A549 (cell line): ENCODE data around the gene CREB3L1. TPM values are rescaled to one million over a fixed set of nuclear protein-coding genes. Genes with fewer than 3 reads are reported as not detected.

Experiments
- ATAC-seq, 2 experiments: fragments of 200-7000 bp in 1 of 2; fragments of >200 bp in 1 of 2; cut with Nextera tagmentation in 1 of 2; cut with Tn5 transposase in 1 of 2; 3 replicates each; pipeline versions ENCODE4 v1.8.0 to v1.9.1; 2018 to 2020; ENCODE audit warnings: mild to moderate bottlenecking in 1 of 2, moderate library complexity in 1 of 2
- CTCF ChIA-PET: fragments of 300-600 bp; sonication (Branson Sonifier 250); formaldehyde crosslinking; extraction: SDS; loops from one replicate; lab custom pipeline; 2021; ENCODE audit warnings: antibody characterized with exemption, inconsistent platforms; lab: Yijun Ruan, JAX
- POLR2A ChIA-PET: fragments of 350-600 bp; formaldehyde crosslinking; extraction: SDS; loops from one replicate; lab custom pipeline; 2021; ENCODE audit warnings: antibody characterized with exemption, inconsistent platforms; lab: Yijun Ruan, JAX
- DNase-seq, 2 experiments: peaks; one replicate each; pipeline versions ENCODE4 v3.0.0 to v3.0.0-alpha.2; 2011 to 2016; ENCODE audit warnings: low read depth in 1 of 2, low spot score in 1 of 2
- FAIRE-seq: peaks from 2 replicates; lab custom pipeline; 2011; peaks lifted over from hg19 to GRCh38; lab: Jason Lieb, UNC
- H3K27ac ChIP-seq, 2 experiments: fragments of >200 bp; sonication (Bioruptor Twin); formaldehyde crosslinking; 3 replicates each; pipeline ENCODE4 v1.5.1; 2016 to 2017
- H3K4me1 ChIP-seq: fragments of >200 bp; sonication (Bioruptor Twin); formaldehyde crosslinking; 3 replicates; pipeline ENCODE4 v1.6.1; 2016
- H3K4me2 ChIP-seq: fragments of >200 bp; sonication (Bioruptor Twin); formaldehyde crosslinking; 3 replicates; pipeline ENCODE4 v1.6.1; 2016
- H3K4me3 ChIP-seq: fragments of >200 bp; sonication (Bioruptor Twin); formaldehyde crosslinking; 3 replicates; pipeline ENCODE4 v1.5.1; 2016
- H3K9me3 ChIP-seq: fragments of >200 bp; sonication (Bioruptor Twin); formaldehyde crosslinking; 3 replicates; pipeline ENCODE4 v1.6.1; 2016
- BHLHE40 ChIP-seq: IDR thresholded peaks from 2 replicates; pipeline ENCODE4 v1.6.1; 2012; ENCODE audit warnings: low read depth, low read length, inconsistent platforms
- CBX2 ChIP-seq: fragments of 200-600 bp; sonication (generic); IDR thresholded peaks from 2 replicates; pipeline ENCODE4 v1.6.1; 2016; ENCODE audit warnings: low read depth, mild to moderate bottlenecking, borderline replicate concordance
- CEBPB ChIP-seq, 2 experiments: fragments of >200 bp in 1 of 2; sonication (Bioruptor Twin) in 1 of 2; formaldehyde crosslinking in 1 of 2; IDR thresholded peaks; 2 replicates each; pipeline ENCODE4 v1.6.1; 2012 to 2016
- CHD2 ChIP-seq: fragments of 150-350 bp; IDR thresholded peaks from 2 replicates; pipeline ENCODE4 v1.6.1; 2014; ENCODE audit warnings: low read length; ENCODE audit not compliant: partially characterized antibody
- CHD4 ChIP-seq: fragments of 200-600 bp; sonication (generic); IDR thresholded peaks from 2 replicates; pipeline ENCODE4 v1.6.1; 2016; ENCODE audit warnings: antibody characterized with exemption, mild to moderate bottlenecking, borderline replicate concordance
- EHF ChIP-seq: fragments of 250-450 bp; sonication (Bioruptor Pico); IDR thresholded peaks from 2 replicates; pipeline ENCODE4 v1.5.0; 2020; ENCODE audit warnings: mild to moderate bottlenecking
- EP300 ChIP-seq, 2 experiments: fragments of >200 bp; sonication (Bioruptor Twin); formaldehyde crosslinking; IDR thresholded peaks; 2 replicates in 1 of 2; 3 replicates in 1 of 2; pipeline ENCODE4 v1.6.1; 2016 to 2017
- FOXS1 ChIP-seq: fragments of 250-450 bp; sonication (Bioruptor Pico); IDR thresholded peaks from 2 replicates; pipeline ENCODE4 v1.5.0; 2020; ENCODE audit warnings: mild to moderate bottlenecking, moderate library complexity
- GATA3 ChIP-seq: IDR thresholded peaks from 2 replicates; pipeline ENCODE4 v1.6.1; 2012; ENCODE audit warnings: borderline replicate concordance
- HOXA7 ChIP-seq: fragments of 250-450 bp; sonication (Bioruptor Pico); IDR thresholded peaks from 2 replicates; pipeline ENCODE4 v1.5.0; 2020; ENCODE audit warnings: mild to moderate bottlenecking, moderate library complexity
- HOXB13 ChIP-seq: fragments of 250-450 bp; sonication (Bioruptor Pico); IDR thresholded peaks from 2 replicates; pipeline ENCODE4 v1.5.0; 2020; ENCODE audit warnings: low read depth, mild to moderate bottlenecking, moderate library complexity
- JUN ChIP-seq, 2 experiments: fragments of >200 bp; sonication (Bioruptor Twin); formaldehyde crosslinking; IDR thresholded peaks; 2 replicates in 1 of 2; 3 replicates in 1 of 2; pipeline ENCODE4 v1.6.1; 2016 to 2017
- JUNB ChIP-seq: fragments of >200 bp; sonication (Bioruptor Twin); formaldehyde crosslinking; IDR thresholded peaks from 2 replicates; pipeline ENCODE4 v1.6.1; 2016
- MAFK ChIP-seq: fragments of 450-650 bp; IDR thresholded peaks from 2 replicates; pipeline ENCODE4 v1.6.1; 2014; ENCODE audit not compliant: partially characterized antibody
- NFE2L2 ChIP-seq: fragments of 150-350 bp; conservative IDR thresholded peaks from 2 replicates; pipeline ENCODE4 v1.6.1; 2014; ENCODE audit warnings: low read length
- PHF8 ChIP-seq: fragments of 200-600 bp; sonication (generic); IDR thresholded peaks from 2 replicates; pipeline ENCODE4 v1.6.1; 2016; ENCODE audit warnings: low read depth, mild to moderate bottlenecking, antibody characterized with exemption, moderate library complexity, borderline replicate concordance
- POLR2A ChIP-seq: IDR thresholded peaks from 2 replicates; pipeline ENCODE4 v1.6.1; 2012; ENCODE audit warnings: mild to moderate bottlenecking, low read length
- POLR2AphosphoS2 ChIP-seq: conservative IDR thresholded peaks from 2 replicates; pipeline ENCODE4 v1.6.1; 2012; ENCODE audit warnings: low read length, improper control_type of control experiment, inconsistent platforms
- RARB ChIP-seq: fragments of 250-450 bp; sonication (Bioruptor Pico); IDR thresholded peaks from 2 replicates; pipeline ENCODE4 v1.8.0; 2021; ENCODE audit warnings: mild to moderate bottlenecking, moderate library complexity
- RFX5 ChIP-seq: fragments of 450-650 bp; IDR thresholded peaks from 2 replicates; pipeline ENCODE4 v1.7.1; 2014; ENCODE audit warnings: antibody characterized with exemption, mild to moderate bottlenecking, moderate library complexity
- RNF2 ChIP-seq: fragments of 200-600 bp; sonication (generic); IDR thresholded peaks from 2 replicates; pipeline ENCODE4 v1.6.1; 2016; ENCODE audit warnings: low read depth, mild to moderate bottlenecking, antibody characterized with exemption, moderate library complexity, borderline replicate concordance
- TFCP2L1 ChIP-seq: fragments of 250-450 bp; sonication (Bioruptor Pico); IDR thresholded peaks from 2 replicates; pipeline ENCODE4 v1.5.0; 2021; ENCODE audit warnings: mild to moderate bottlenecking
- TP53 ChIP-seq: fragments of 250-450 bp; sonication (Bioruptor Pico); IDR thresholded peaks from 2 replicates; pipeline ENCODE4 v1.5.0; 2021; ENCODE audit warnings: mild to moderate bottlenecking, moderate library complexity
- ZC3H11A ChIP-seq: fragments of 450-650 bp; IDR thresholded peaks from 2 replicates; pipeline ENCODE4 v1.6.1; 2014; ENCODE audit warnings: antibody characterized with exemption, mild to moderate bottlenecking
- ZNF302 ChIP-seq: fragments of 250-450 bp; sonication (Bioruptor Pico); IDR thresholded peaks from 2 replicates; pipeline ENCODE4 v1.9.0; 2021; ENCODE audit warnings: inconsistent platforms, mild to moderate bottlenecking, moderate library complexity
- WGBS: methylation state at CpG from one replicate; pipeline ENCODE4 v1.1.6; 2017; ENCODE audit errors: missing lambda C conversion rate; 5-methylcytosine and 5-hydroxymethylcytosine counted together
- polyA plus RNA-seq, 4 experiments: library from polyadenylated mRNA; depleted of rRNA in 3 of 4; stranded (reverse); fragments of >200 nt; fragmentation: RNase III in 1 of 4; extraction: RNeasy Plus Mini Kit Qiagen cat#74134 plus additional on column Dnase treatment in 1 of 4; gene quantifications; 2 replicates in 3 of 4; 3 replicates in 1 of 4; pipeline ENCODE4 v1.2.3, GENCODE V29; 2011 to 2017
- TF ChIP-seq, protein P1 (sequence below): fragments of 150-350 bp; IDR thresholded peaks from 2 replicates; pipeline ENCODE4 v1.6.1; 2014; ENCODE audit warnings: low read depth, mild to moderate bottlenecking, low read length
- TF ChIP-seq, protein P2 (sequence below): fragments of 250-450 bp; sonication (Bioruptor Pico); IDR thresholded peaks from 2 replicates; pipeline ENCODE4 v1.5.0; 2021; ENCODE audit warnings: mild to moderate bottlenecking, moderate library complexity, borderline replicate concordance
- TF ChIP-seq, protein P3 (sequence below): fragments of 450-650 bp; IDR thresholded peaks from 2 replicates; pipeline ENCODE4 v1.6.1; 2014; ENCODE audit warnings: antibody characterized with exemption
- TF ChIP-seq, protein P4 (sequence below): fragments of >200 bp; sonication (Bioruptor Twin); formaldehyde crosslinking; IDR thresholded peaks from 2 replicates; pipeline ENCODE4 v1.6.1; 2016
- TF ChIP-seq, protein P5 (sequence below): IDR thresholded peaks from 2 replicates; pipeline ENCODE4 v1.6.1; 2012; ENCODE audit warnings: low read depth, borderline replicate concordance

Gene CREB3L1
- polyA plus RNA-seq, 2 of the 4 experiments (the other 2 are of a cell fraction) = 0.61 to 2.3 TPM

DNA sequence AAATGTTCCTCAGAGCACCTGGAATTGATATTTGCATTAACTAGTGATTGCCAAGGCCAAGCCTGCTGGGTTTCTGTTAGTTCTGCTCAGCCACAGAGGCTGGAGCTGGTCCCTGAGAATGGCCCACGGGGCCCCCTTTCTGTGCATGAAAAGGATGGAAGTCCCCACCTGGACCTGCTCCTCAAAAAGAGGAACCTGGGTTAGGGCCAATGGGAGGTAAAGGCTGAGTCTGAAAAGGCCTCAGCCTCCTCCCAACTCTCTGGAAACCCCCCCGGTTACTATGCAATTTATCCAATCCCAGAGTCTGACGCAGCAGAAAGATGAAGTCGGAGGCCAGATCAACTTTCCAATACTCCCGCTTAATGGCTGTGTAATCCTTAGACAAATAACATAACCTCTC, 6.8 kb upstream of the CREB3L1 start:
- no peak for TF ChIP-seq RARB (CRISPR knock-in tag)
- TF ChIP-seq ZNF302 (CRISPR knock-in tag) = no peak
- TF ChIP-seq HOXB13 = no peak
- TF ChIP-seq FOXS1 (CRISPR knock-in tag) = no peak
- no peak for TF ChIP-seq EP300 (IDR thresholded peaks at IDR 0.05)
- TF ChIP-seq MAFK = no peak
- no peak for TF ChIP-seq NFE2L2
- no peak for TF ChIP-seq PHF8
- TF ChIP-seq BHLHE40 = no peak
- TF ChIP-seq, protein P1, sequence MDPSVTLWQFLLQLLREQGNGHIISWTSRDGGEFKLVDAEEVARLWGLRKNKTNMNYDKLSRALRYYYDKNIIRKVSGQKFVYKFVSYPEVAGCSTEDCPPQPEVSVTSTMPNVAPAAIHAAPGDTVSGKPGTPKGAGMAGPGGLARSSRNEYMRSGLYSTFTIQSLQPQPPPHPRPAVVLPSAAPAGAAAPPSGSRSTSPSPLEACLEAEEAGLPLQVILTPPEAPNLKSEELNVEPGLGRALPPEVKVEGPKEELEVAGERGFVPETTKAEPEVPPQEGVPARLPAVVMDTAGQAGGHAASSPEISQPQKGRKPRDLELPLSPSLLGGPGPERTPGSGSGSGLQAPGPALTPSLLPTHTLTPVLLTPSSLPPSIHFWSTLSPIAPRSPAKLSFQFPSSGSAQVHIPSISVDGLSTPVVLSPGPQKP = no peak
- TF ChIP-seq RNF2 = no peak
- TF ChIP-seq EHF (CRISPR knock-in tag) = no peak
- no peak for TF ChIP-seq POLR2AphosphoS2
- no peak for TF ChIP-seq CBX2
- TF ChIP-seq CEBPB (IDR thresholded peaks at IDR 0.05) = no peak
- TF ChIP-seq, protein P2, sequence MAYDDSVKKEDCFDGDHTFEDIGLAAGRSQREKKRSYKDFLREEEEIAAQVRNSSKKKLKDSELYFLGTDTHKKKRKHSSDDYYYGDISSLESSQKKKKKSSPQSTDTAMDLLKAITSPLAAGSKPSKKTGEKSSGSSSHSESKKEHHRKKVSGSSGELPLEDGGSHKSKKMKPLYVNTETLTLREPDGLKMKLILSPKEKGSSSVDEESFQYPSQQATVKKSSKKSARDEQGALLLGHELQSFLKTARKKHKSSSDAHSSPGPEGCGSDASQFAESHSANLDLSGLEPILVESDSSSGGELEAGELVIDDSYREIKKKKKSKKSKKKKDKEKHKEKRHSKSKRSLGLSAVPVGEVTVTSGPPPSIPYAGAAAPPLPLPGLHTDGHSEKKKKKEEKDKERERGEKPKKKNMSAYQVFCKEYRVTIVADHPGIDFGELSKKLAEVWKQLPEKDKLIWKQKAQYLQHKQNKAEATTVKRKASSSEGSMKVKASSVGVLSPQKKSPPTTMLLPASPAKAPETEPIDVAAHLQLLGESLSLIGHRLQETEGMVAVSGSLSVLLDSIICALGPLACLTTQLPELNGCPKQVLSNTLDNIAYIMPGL (CRISPR knock-in tag) = no peak
- TF ChIP-seq, protein P3, sequence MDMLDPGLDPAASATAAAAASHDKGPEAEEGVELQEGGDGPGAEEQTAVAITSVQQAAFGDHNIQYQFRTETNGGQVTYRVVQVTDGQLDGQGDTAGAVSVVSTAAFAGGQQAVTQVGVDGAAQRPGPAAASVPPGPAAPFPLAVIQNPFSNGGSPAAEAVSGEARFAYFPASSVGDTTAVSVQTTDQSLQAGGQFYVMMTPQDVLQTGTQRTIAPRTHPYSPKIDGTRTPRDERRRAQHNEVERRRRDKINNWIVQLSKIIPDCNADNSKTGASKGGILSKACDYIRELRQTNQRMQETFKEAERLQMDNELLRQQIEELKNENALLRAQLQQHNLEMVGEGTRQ = no peak
- TF ChIP-seq GATA3 = no peak
- TF ChIP-seq JUNB = no peak
- CTCF ChIA-PET = interaction anchor here (1.6 to 9.8 kb wide), 4 partner anchors 8 to 38 kb away, joined by 3 to 67 read pairs (median 8); partner anchors contain the start of gene CREB3L1
- Histone ChIP-seq H3K4me3 (no peak overlapping the region), H3K9me3 (no peaks in the 10 kb centered on the region), H3K4me2 (no peak overlapping the region), H3K4me1 (peaks cover 28% of the 10 kb centered on the region), H3K27ac (no peak overlapping the region)
- POLR2A ChIA-PET = no interaction called here
- FAIRE-seq (no peak), DNase-seq (no peak), ATAC-seq (no peak)
- 78% methylated on average over 5 of the region's 5 CpGs for WGBS

DNA sequence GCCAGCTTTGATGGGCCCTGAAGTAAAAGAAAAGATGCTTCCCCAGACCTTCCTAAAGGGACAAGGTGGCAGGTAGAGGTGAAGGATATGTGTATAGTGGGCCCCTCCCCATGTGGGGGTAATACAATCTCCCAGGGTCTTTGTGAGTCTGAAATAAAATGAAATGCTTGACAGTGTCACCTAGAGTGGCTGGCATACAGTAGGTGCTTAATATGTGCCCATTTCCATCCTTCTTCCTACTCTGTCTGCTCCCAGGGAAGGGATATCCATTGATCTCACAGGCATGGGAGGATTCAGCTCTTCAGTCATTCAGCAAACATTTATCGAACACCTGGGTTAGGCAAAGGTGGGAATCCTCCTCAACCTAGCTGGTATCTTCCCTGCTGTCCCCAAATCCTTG, 6.1 kb upstream of the CREB3L1 start:
- Histone ChIP-seq H3K4me3 (no peak overlapping the region), H3K27ac (no peak overlapping the region), H3K4me2 (no peak overlapping the region), H3K9me3 (no peaks in the 10 kb centered on the region), H3K4me1 (peaks cover 35% of the 10 kb centered on the region)
- ChIA-PET POLR2A (interaction anchor here (1.2 kb wide), 1 partner anchor 28 kb away, joined by 6 read pairs; no protein-coding TSS in a partner anchor), CTCF (interaction anchor here (0.8 to 9.8 kb wide), 8 partner anchors 8 to 264 kb away, joined by 3 to 67 read pairs (median 4); no protein-coding TSS in a partner anchor)
- no peak for DNase-seq
- WGBS = 100% methylated on average over 1 of the region's 1 CpG
- FAIRE-seq = no peak
- no peak for ATAC-seq
- TF ChIP-seq HOXA7 (no peak), HOXB13 (no peak), GATA3 (no peak), CHD4 (no peak), ZC3H11A (no peak), TFCP2L1 (CRISPR knock-in tag) (no peak), PHF8 (no peak), EP300 (IDR thresholded peaks at IDR 0.05) (no peak), JUN (IDR thresholded peaks at IDR 0.05) (no peak), CHD2 (no peak), POLR2A (no peak), RFX5 (no peak), MAFK (no peak), TP53 (CRISPR knock-in tag) (no peak)
- TF ChIP-seq, protein P4, sequence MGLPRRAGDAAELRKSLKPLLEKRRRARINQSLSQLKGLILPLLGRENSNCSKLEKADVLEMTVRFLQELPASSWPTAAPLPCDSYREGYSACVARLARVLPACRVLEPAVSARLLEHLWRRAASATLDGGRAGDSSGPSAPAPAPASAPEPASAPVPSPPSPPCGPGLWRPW = no peak
- TF ChIP-seq, protein P5, sequence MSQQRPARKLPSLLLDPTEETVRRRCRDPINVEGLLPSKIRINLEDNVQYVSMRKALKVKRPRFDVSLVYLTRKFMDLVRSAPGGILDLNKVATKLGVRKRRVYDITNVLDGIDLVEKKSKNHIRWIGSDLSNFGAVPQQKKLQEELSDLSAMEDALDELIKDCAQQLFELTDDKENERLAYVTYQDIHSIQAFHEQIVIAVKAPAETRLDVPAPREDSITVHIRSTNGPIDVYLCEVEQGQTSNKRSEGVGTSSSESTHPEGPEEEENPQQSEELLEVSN = no peak
